ENCODE data around the gene STARD13.

The STARD13 gene

GRCh38 chr13:33111414-33112110 lies 174.0 kb downstream of the STARD13 start:
- no peak for DNase-seq (ENCODE audit: low read depth in 2 of 2)

GRCh38 chr13:33110713-33111413 lies 174.7 kb downstream of the STARD13 start:
- no peak for DNase-seq (ENCODE audit: low read depth in 2 of 2)

- DNase-seq (ENCODE audit: low read depth in 2 of 2), result no peak
Observed at GRCh38 chr13:33110386-33110712, 175.2 kb downstream of the STARD13 start.

- no peak for DNase-seq (ENCODE audit: low read depth in 2 of 2)
Observed at GRCh38 chr13:33109801-33110200, 175.8 kb downstream of the STARD13 start.

GRCh38 chr13:33109271-33109697 lies 176.3 kb downstream of the STARD13 start:
- no peak for DNase-seq (ENCODE audit: low read depth in 2 of 2)

GRCh38 chr13:33108620-33109019 lies 176.9 kb downstream of the STARD13 start:
- DNase-seq (ENCODE audit: low read depth in 2 of 2), result peak in 1 of 2 experiments; percentile 45

- no peak for DNase-seq (ENCODE audit: low read depth in 2 of 2)
Observed at GRCh38 chr13:33107361-33107760, 178.2 kb downstream of the STARD13 start.

- no peak for DNase-seq (ENCODE audit: low read depth in 2 of 2)
Observed at GRCh38 chr13:33106656-33107360, 178.7 kb downstream of the STARD13 start.

GRCh38 chr13:33105387-33106005 lies 180.1 kb downstream of the STARD13 start:
- DNase-seq (ENCODE audit: low read depth in 2 of 2), result no peak

GRCh38 chr13:33103457-33103856 lies 182.1 kb downstream of the STARD13 start:
- no peak for DNase-seq (ENCODE audit: low read depth in 2 of 2)

GRCh38 chr13:33101835-33102234 lies 183.7 kb downstream of the STARD13 start:
- DNase-seq (ENCODE audit: low read depth in 2 of 2), result no peak

- DNase-seq (ENCODE audit: low read depth in 2 of 2), result no peak
Observed at GRCh38 chr13:33100886-33101285, 184.7 kb downstream of the STARD13 start.

GRCh38 chr13:33099860-33100259 lies 185.7 kb downstream of the STARD13 start:
- DNase-seq (ENCODE audit: low read depth in 2 of 2), result no peak

- DNase-seq (ENCODE audit: low read depth in 2 of 2), result no peak
Observed at GRCh38 chr13:33096886-33097605, 188.5 kb downstream of the STARD13 start.

- DNase-seq (ENCODE audit: low read depth in 2 of 2), result no peak
Observed at GRCh38 chr13:33092073-33092987, 193.2 kb downstream of the STARD13 start.

GRCh38 chr13:33091415-33091774 lies 194.2 kb downstream of the STARD13 start:
- DNase-seq (ENCODE audit: low read depth in 2 of 2), result no peak

GRCh38 chr13:33090755-33091414 lies 194.7 kb downstream of the STARD13 start:
- DNase-seq (ENCODE audit: low read depth in 2 of 2), result no peak

- no peak for DNase-seq (ENCODE audit: low read depth in 2 of 2)
Observed at GRCh38 chr13:33089311-33089710, 196.2 kb downstream of the STARD13 start.

- no peak for DNase-seq (ENCODE audit: low read depth in 2 of 2)
Observed at GRCh38 chr13:33087790-33088189, 197.8 kb downstream of the STARD13 start.

- no peak for DNase-seq (ENCODE audit: low read depth in 2 of 2)
Observed at GRCh38 chr13:33087091-33087490, 198.5 kb downstream of the STARD13 start.
